HG02852 (cell line): Measurements from ENCODE around the gene FAP.

Experiments used
- ATAC-seq: cut with Tn5 transposase; IDR thresholded peaks from one replicate; pipeline ENCODE4 v1.9.1; 2021; ENCODE audit warnings: mild to moderate bottlenecking, moderate library complexity; ENCODE audit not compliant: unreplicated experiment

Gene FAP, protein sequence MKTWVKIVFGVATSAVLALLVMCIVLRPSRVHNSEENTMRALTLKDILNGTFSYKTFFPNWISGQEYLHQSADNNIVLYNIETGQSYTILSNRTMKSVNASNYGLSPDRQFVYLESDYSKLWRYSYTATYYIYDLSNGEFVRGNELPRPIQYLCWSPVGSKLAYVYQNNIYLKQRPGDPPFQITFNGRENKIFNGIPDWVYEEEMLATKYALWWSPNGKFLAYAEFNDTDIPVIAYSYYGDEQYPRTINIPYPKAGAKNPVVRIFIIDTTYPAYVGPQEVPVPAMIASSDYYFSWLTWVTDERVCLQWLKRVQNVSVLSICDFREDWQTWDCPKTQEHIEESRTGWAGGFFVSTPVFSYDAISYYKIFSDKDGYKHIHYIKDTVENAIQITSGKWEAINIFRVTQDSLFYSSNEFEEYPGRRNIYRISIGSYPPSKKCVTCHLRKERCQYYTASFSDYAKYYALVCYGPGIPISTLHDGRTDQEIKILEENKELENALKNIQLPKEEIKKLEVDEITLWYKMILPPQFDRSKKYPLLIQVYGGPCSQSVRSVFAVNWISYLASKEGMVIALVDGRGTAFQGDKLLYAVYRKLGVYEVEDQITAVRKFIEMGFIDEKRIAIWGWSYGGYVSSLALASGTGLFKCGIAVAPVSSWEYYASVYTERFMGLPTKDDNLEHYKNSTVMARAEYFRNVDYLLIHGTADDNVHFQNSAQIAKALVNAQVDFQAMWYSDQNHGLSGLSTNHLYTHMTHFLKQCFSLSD

DNA sequence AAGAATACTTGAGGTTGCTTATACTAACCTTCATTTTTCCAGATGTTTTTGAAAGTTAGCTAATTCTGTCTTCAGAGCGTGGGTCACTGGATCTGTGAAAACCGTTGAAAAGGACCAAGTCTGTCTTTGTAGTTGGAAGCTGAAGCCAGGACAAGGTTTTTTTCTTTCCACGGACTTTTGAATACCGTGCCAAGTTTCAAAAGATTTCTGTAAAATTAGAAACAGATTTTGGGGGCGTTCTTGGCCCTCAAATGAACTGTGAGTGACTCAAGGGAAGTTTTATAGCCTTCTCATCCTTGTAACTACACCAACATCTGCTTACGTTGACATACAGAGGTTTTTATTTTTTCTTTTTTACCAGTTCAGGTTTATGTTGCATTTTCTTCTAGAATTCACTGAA is at the start of gene FAP:
Gene FAP, minus strand, starts transcription at position 152 of the 400 bp plus-strand sequence. Its CDS starts 118 bp downstream, at position 34.
- no peak for ATAC-seq

DNA sequence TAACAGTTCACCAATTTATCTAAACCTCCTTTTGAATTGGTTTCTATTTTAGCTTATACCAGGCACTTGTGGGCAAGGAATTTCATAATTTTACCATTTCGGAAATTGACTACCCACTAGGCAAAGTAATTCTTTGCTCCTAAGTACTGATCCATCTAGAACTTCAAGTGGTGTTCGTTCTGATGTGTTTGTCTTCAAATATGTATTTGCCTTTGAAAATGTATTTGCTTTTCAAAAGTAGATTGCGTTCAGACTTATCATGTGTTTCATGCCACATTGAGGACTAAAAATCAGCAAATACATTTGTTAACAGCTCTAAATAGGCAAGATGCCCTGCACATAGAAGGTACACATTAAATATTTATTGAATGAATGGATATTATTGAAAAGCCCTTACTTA is 48.5 kb upstream of the FAP start:
- no peak for ATAC-seq

DNA sequence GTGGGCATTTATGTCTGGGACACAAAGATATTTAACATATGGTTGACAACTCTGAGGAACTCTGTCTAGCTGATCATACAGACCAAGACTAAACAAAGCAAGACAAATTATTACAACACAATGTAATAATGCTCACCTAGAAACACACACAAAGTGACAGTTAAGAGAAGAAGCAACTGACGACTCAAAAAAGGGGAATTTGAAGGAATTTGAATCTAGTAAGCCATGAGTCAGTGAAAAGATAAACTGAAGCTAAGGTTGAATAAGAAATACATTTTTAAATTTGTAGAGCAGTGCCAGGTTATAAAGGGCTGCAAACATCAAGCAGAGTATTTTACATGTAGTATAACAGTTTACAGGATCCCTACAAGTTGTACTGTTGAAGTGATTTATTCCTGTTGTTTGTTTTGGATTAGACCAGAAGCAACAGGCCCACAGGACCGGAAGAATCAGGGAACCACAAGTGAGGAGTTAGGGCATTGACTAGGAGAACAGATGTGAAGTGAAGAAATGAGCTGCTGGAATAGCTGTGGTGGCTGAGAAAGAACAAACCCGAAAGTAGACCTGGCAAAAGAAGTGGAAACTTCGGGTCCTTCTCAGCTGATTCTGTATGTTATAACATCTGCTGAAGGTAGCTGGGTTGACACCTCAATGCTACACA is 39.6 kb upstream of the FAP start:
- no peak for ATAC-seq

DNA sequence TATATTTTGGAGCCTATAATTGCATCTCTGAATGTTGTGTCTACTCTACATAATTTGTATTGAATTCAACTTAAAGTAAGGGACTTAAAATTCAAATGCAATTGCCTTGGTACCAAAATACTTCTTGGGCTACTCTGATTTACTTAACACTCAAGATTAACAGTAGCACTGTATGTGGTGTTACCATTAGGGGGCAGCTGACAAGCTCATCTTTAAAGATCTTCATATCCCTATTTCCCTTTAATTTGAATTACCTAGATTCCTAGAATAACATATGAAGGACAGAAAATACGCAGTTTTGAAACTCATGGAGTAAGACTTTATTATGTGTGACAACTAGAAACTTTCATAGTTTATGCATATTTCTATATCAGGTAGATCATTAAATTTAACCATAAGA is 37.4 kb upstream of the FAP start:
- no peak for ATAC-seq

DNA sequence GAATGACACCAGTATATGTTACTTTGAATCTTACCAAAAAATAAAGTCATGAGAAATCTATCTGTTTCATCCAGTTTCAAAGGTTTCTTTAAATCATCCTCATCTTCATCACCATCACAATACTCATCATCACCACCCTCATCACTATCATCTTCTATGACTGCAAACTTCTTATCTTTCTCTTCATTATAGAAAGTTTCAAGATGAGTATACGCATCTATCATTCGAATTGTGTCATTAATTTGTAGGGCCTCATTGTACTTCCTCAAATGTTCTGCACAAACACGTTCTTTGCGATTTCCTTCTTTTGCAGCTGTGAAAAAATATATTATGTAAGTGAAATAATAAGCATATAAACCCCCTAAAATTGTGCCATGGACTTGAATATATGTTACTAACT is 34.1 kb upstream of the FAP start:
- no peak for ATAC-seq

DNA sequence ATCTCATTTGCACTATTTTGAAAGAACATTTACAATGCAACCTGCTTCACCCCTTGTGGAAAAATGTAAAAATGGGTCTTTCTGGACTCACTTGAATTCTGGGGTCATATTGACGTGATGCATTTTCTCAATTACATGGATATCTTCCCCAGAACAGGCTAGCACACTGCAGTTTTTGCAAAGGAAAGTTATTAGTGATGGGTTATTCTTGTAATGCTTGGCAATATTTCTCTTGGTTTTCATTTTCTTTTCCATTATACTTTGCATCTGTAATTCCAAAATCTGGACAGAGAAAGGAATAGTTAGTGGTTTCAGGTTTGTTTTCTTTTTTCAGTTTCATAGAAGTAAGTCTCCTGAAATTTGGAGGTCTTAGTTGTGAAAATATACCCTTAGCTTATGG is 24.8 kb upstream of the FAP start:
- no peak for ATAC-seq

DNA sequence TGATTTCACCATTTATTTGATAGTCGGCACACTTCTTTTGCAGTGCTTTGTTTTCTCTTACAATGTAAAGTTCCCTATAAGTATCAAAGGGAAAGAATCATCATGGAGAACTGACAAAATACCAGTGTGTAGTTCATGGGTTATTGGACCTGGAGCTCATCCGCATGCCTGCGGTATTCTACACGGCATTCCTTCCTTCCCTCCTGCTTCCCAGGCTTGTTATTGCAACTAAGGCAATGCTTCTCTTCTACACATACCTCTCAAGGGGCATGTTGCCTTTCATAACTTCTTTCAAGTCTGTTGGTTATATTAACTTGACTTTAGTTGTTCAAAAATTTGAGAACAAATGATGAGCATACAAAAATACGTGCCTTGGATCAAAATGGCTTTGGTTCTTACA is 24.3 kb upstream of the FAP start:
- ATAC-seq: no peak

DNA sequence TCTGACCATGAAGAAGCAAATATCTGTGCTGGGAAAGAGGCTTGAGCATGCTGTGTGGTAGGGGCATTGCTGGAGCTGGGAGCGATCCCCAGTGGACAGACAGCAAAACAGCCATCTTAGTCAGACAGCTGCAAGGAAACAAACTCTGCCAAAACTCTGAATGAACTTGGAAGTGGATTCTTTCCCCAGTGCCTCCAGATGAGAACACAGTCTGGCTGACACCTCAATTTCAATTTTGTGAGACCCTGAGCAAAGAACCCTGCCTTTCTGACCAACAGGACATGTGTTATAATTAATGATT is 23.2 kb upstream of the FAP start:
- no peak for ATAC-seq

DNA sequence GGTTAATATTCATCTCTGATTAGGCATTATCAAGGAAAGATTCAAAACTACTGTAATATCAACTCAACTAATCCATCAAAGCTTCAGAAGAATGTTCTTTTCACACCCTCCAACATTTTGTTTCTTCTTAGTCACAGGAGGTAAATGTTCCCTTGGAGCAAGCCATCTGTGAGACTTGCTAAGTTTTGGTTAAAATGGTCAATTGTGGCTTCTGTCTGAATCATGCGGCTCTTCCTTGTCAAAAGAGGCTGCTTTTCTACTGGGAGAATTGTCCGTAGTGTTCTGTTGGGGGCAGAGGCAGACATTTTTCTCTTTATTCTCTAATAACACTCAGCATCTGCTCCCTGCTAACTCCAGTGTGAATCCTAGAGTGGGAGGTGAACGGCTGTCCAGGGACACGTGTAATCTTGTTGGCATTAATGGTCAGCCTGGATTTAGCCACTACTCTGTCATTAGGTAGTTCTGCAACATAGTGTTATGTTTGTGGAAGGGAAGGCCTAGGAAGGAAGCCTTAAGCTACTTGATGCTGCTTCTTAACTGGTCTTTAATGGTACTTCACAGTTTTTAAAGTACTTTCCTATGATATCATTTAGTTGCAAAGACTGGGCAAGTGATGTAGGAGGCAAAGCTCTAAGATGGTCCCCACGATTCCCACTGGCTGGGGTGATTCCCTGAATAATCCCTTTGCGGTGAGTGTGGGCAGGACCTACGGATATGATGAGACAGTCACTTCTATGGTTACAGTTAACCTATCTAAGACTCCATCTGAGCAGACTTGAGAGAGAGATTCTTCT is 22.6 kb upstream of the FAP start:
- no peak for ATAC-seq

DNA sequence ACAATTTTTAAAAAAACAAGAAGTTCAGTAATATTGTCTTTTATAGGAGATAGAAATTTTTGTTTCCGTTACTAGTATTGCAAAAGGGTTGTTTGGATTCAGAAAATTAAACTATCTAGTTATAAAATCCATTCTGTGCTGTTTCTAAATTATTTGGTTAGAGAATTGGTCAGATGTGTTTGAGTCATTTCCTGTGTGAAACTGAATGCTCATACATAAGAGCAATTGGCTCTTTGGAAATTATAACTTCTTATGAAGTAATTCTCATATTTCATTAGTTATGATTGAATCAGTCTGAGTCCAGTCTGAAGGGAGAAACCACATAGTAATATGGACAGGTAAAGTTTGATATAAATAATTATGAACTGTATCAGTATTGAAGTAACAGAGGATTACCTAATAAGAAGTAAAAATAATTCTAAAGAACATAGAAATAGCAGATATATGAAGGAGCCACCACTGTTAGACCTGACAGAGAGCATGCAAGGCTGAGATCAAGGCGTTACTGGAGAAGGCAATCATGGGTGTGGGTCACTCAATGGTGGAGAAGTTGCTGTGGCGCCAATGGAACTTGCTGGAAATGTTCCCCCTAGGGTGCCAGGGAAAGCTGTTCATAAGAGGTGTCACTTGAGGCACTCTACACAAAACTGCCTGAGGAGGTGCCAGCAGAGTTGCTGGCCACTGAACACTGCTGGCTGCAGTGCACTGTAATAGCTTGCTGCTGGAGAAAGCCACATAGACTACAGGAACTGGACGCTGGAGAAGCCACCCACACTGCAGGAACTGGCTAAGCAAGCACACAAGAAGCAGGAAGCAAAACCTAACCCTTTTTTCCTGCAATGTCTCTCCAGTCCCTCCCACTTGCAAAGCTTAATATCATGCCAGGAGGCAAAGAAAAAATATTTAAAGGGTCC is 18.0 kb upstream of the FAP start:
- ATAC-seq: no peak

DNA sequence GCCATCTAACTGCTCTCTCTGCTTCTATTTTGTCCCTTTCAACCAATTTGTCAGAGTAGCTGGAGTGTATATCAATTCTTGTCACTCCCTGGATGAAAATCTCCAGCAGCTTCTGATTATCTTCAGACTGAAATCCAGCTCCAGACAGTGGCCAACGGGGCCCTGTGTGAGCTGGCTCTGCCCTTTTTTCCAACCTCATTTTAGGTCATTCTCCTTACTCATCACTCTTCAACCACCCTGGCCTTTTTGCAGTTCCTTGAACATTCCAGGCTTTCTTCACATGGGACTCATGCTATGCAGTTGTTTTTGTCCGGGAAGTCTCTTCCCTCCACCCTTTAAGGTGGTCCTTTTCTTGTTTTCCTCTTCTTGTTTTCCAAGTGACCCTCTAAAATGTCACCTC is 15.4 kb upstream of the FAP start:
- no peak for ATAC-seq

DNA sequence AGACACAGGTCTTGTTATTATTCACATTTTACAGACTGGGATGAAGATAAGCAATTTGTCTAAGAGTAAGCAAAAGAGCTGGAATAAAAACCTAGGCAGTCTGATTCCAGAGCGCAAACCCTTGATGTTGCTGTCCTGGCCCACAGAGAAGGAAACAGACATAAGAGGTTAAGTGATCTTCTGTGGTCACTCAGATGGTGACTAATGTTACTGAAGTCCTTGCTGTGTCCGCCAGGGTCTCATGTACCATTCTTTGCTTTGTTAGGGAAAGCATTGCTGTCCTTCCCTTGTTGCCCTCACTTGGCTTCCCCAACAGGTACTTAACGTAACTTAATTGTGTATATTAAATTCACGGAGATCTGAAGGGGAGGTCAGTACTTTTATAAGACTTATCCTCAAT is 14.9 kb upstream of the FAP start:
- ATAC-seq: no peak

DNA sequence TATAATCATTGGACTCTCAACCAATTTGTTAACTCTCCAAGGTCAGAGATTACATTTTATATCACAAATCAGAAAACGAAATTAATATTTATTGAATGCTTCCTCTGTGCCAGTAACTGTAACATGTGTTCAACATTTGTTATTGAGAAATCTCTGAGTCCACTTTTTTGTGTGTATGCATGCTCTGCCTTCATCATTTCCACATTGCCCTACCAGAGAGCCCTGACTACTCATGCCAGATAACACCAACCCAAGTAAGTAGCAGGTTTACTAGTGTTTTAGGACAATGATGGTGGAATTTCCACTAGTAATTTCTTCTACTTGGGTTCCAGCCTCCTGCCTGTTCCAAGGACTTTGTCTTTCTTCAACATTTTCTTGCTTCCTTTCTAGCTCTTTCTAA is 14.2 kb upstream of the FAP start:
- no peak for ATAC-seq

DNA sequence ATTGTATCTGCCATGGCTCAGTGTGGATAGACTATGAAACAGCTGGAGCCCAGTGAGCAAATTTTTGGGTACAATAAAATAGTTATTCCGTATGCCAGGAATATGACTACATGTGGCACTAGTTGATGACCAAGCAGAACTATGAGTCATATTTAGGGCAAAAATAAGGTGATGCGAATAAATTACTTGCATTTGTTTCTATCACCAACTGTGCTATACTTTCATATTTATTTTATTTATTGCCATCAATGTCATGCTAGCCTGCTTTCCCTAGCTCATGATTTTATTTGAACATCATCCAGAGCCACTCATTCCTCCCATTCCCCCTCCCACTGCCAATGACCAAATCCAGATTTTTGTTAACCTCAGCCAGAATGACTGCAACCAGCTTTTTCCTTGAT is 13.3 kb upstream of the FAP start:
- ATAC-seq: no peak

DNA sequence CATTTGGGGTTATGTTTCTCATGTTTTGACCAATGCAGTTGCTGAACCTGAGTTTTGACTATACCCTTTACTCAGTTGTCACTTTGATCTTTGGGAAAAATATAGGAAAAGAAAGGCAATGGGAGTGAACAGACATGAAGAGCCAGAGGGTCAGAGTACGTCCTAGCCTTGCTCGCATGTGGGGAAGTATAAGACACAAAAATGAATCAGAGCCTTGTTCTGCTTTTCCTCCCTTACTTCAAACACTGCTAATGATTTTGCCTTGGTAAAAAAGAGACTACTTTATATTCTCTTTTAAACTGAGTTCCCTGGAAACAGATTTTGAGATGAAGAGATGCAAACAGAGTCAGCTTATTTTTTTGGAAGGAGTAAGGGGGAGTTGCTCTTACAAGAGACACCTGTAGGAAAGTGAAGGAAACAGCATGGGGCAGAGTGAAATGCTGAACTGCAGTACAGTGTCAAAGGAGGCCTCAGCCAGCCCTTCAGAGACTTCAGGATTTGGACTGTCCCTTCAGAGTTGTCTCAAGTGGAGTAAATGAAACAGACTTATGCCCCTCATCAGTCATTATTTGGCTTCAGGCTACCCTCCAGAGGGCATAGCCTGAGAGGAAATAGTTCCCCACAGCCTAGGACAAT is 11.1 kb upstream of the FAP start:
- no peak for ATAC-seq

DNA sequence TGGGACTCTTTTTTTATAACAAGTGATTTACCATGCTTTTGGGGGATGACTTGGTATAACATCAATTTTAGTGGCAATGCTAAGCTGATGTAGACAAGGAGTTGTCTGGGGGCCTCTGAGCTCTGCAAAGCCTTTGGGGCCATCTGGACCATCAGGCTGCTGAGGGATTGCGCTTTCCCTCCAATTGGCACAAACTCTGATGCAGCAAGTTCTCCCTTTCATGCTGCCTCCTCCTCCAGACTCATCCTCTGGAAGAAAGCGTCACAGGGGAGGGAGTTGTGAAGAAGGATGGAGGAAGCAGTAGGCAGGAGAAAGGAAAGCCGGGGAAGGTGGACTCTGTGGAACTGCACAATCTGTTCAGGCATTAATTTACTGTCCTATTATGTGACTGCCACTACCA is 10.2 kb upstream of the FAP start:
- no peak for ATAC-seq

DNA sequence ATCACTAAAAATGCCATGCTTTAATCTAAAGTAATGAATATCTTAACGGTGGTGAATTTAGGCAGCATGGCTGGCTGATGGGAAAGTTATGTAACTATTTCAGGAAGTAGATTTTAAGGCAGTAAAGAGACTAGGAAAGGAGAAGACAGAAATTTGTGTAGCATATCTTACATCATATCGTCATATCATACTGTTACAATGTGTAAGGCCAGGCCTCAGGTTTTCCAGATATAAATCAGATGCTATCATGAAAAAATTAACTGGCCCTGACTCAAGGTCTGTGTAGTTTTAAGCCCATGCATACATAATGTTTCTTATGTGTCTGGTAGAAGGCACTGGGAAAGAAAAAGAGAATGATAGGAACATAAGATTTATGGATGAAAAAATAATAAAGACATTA is 8.9 kb upstream of the FAP start:
- ATAC-seq: no peak

DNA sequence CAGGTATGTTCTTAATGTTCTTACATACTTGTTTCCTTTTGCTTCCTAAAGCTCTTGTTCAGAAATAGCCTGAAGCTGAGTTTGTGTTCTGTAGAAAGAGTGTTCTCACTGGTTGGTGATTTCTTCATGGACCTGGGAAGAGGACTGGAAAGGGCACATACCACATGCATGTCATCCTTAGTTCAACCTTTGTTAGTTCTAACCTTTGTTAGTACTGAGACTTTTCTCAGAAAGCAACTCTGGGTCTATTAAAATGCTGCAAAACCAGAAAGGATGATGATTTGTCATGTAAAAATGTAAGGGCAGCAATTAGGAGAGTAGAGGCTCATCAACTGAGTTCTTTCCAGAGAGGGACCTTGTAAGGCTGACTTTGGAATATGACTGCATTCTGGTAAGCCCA is 2.5 kb upstream of the FAP start:
- ATAC-seq: no peak

DNA sequence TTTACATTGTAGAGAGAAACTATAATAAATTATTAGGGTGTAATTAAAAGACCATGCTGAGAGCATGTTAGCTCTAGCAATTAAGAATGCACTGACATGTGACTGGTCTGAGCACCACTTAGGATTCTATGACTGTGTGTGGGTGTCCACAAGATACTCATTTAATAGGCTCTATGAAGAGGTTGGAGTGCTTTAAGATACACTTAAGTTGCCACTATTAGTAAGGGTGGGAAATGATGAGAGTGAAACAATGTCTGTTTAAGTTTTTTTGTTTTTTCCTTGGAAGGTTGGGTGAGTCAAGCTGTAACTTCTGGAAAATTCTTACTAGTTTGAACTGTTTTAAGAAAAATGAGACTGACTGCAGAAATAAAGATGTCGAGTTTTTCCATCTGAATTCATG is 1.8 kb upstream of the FAP start:
- ATAC-seq: no peak

DNA sequence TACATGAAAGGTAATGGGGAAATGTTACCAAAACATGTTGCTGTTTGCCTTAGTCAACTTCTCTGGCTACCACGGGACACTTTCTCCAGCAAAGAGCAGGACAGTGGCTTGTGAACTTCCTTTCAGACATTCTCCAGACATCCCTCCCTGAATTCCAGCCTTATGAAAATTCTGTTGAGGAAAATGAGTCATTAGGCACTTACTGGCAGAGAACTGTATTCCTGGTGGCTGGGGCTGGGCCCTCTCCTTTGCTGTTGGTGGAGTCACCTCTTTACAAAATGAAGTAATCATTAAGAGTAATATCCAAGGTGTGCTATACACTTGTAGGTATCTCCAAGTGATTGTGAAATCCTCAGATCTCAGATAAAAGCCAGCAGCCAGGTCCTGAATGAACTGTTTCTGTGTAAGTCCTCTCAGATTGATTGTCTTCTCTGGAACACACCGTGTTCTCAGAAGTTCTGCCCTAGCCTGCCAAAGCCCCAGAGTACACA is 1.3 kb upstream of the FAP start:
- ATAC-seq: no peak
